Measurements from ENCODE around the gene USP15.
"Not testable (repeated sequence)": the region's sequence is repeated elsewhere in the genome, so short reads cannot be mapped to it uniquely, and the experiment has no call there.

USP15 gene

DNA sequence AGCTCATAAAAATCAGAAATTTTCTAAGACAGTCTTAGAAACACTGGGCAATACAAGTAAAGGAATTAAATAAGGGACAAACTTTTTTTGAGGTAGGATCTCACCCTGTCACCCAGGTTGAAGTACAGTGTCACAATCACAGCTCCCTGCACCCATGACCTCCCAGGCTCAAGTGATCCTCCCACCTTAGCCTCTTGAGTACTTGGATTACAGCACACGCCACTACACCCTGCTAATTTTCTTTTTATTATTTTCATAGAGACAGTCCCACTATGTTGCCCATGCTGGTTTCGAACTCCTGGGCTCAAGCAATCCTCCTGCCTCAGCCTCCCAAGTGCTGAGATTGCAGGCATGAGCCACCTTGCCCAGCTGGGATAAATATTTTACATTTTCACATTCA, 90.3 kb downstream of the USP15 start:
- no peak for DNase-seq (ENCODE audit: low spot score)
- TF ChIP-seq, protein P1, sequence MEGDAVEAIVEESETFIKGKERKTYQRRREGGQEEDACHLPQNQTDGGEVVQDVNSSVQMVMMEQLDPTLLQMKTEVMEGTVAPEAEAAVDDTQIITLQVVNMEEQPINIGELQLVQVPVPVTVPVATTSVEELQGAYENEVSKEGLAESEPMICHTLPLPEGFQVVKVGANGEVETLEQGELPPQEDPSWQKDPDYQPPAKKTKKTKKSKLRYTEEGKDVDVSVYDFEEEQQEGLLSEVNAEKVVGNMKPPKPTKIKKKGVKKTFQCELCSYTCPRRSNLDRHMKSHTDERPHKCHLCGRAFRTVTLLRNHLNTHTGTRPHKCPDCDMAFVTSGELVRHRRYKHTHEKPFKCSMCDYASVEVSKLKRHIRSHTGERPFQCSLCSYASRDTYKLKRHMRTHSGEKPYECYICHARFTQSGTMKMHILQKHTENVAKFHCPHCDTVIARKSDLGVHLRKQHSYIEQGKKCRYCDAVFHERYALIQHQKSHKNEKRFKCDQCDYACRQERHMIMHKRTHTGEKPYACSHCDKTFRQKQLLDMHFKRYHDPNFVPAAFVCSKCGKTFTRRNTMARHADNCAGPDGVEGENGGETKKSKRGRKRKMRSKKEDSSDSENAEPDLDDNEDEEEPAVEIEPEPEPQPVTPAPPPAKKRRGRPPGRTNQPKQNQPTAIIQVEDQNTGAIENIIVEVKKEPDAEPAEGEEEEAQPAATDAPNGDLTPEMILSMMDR (IDR thresholded peaks at IDR 0.05; ENCODE audit: borderline replicate concordance, control extremely low read depth, extremely low read depth, insufficient read depth, missing control alignments) = peak; percentile 5
- in situ Hi-C loops (cut with MboI; ENCODE audit: low sequenced_read_pairs, unreplicated experiment) = no loop called here

DNA sequence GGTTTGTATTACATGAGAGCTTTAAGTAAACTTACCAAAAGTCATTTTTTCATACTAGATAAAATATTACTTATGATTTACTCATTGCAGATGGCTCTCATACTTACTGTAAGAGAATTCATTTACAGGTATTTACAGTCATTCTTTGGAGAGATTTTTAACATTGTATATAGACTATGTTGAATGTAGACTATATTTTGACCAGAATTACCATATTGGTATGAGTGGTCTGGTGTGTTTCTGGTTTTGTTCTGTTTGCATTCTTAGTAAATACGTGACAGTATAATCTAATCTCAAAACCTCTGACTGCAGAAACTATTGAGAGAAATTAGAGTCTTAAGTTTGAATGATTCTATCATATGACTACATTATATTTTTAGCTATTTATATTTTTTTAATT, 91.1 kb downstream of the USP15 start:
- in situ Hi-C loops (cut with MboI; ENCODE audit: low sequenced_read_pairs, unreplicated experiment) = no loop called here
- no peak for DNase-seq (ENCODE audit: low spot score)
- TF ChIP-seq, protein P1 (IDR thresholded peaks at IDR 0.05; ENCODE audit: borderline replicate concordance, control extremely low read depth, extremely low read depth, insufficient read depth, missing control alignments) = no peak

DNA sequence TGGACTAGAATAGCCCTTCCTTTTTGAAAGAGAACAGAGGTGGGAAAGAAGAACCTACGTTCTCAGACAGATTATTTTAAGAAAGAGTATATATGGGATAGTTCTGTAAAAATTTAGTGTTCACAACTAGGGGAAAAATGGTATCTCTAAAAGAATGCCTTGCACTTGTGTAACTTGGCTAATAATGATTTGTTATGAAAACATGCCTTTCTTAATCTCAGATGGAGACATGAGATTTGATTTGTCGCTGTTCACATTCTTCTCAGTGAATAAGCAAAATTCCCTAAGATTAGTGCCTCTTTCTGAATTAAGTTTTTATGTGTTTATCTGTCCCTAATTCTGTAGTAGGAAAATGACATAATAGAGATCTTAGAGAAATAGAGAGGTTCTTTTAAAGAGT, 100.8 kb downstream of the USP15 start:
- TF ChIP-seq, protein P1 (IDR thresholded peaks at IDR 0.05; ENCODE audit: borderline replicate concordance, control extremely low read depth, extremely low read depth, insufficient read depth, missing control alignments) = no peak
- in situ Hi-C loops (cut with MboI; ENCODE audit: low sequenced_read_pairs, unreplicated experiment) = no loop called here
- no peak for DNase-seq (ENCODE audit: low spot score)

DNA sequence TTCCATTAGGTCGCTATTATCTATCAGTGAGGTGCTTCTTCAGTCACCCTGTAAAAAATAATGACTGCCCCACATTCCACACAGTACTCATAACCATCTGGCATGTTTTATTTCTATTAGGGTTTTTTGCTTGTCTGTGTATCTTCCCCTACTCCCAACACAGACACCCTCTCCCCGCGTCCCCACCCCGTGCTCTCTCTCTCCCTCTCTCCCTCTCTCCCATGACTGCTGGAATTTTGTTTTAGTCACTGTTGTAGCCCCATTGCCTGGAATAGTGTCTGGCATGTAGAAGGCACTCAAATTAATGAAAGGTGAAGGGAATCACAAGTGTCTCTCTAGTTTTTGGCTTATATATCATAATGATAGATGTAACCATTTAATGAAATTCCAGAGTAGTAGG, 103.3 kb downstream of the USP15 start:
- no peak for DNase-seq (ENCODE audit: low spot score)
- TF ChIP-seq, protein P1 (IDR thresholded peaks at IDR 0.05; ENCODE audit: borderline replicate concordance, control extremely low read depth, extremely low read depth, insufficient read depth, missing control alignments) = no peak
- in situ Hi-C loops (cut with MboI; ENCODE audit: low sequenced_read_pairs, unreplicated experiment) = no loop called here

DNA sequence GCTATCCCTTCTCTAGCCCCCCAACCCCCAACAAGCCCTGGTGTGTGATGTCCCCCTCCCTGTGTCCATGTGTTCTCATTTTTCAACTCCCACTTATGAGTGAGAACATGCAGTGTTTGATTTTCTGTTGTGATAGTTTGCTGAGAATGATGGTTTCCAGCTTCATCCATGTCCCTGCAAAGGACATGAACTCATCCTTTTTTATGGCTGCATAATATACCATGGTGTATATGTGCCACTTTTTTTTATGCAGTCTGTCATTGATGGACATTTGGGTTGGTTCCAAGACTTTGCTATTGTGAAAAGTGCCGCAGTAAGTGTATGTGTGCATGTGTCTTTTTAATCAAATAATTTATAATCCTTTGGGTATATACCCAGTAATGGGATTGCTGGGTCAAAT, 104.5 kb downstream of the USP15 start:
- in situ Hi-C loops (cut with MboI; ENCODE audit: low sequenced_read_pairs, unreplicated experiment); DNase-seq (ENCODE audit: low spot score): not testable (repeated sequence)

DNA sequence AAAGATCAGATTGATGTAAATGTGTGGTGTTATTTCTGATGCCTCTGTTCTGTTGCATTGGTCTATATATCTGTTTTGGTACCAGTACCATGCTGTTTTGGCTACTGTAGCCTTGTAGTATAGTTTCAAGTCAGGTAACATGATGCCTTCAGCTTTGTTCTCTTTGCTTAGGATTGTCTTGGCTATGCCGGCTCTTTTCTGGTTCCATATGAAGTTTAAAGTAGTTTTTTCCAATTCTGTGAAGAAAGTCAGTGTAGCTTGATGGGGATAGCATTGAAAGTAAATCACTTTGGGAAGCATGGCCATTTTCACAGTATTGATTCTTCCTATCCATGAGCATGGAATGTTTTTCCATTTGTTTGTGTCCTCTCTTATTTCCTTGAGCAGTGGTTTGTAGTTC, 105.6 kb downstream of the USP15 start:
- in situ Hi-C loops (cut with MboI; ENCODE audit: low sequenced_read_pairs, unreplicated experiment); DNase-seq (ENCODE audit: low spot score): not testable (repeated sequence)

DNA sequence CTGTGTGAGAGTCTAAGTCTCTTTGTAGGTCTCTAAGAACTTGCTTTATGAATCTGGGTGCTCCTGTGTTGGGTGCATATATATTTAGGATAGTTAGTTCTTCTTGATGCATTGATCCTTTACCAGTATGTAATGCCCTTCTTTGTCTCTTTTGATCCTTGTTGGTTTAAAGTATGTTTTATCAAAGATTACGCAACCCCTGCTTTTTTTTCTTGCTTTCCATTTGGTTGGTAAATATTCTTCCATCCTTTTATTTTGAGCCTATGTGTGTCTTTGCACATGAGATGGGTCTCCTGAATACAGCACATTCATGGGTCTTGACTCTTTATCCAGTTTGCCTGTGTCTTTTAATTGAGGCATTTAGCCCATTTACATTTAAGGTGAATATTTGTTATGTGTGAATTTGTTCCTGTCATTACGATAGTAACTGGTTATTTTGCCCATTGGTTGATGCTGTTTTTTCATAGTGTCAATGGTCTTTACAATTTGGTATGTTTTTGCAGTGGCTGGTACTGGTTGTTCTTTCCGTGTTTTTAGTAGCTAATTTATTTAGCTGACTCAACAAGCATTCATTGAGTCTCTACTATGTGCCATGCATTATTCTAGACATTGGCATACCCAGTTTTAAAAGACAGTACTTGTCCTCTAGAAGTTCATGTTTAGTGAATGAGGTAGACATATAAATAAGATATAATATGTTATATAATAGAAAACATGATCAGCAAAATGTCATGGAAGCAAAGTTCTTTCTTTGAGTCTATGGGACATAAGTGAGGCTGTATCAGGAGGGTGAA, 108.4 kb downstream of the USP15 start:
- not testable (repeated sequence) for DNase-seq (ENCODE audit: low spot score)

DNA sequence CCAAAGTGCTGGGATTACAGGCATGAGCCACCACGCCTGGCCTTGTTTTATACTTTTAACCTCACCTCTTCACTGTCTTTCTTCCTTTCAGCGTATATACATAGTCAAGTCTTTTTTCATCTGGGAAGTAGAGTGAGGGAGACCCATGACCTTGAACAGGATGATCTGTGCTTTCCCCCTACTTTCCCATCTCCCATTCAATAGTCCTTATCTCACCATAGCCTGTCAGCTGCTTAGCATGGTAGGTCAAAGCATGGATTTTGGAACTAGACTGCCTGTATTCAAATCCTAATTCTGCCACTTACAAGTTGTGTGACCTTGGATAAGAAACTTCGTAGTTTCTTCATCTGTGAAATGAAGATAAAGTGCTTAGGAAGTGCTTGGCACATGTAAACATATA, 110.0 kb downstream of the USP15 start:
- TF ChIP-seq, protein P1 (IDR thresholded peaks at IDR 0.05; ENCODE audit: borderline replicate concordance, control extremely low read depth, extremely low read depth, insufficient read depth, missing control alignments) = no peak
- in situ Hi-C loops (cut with MboI; ENCODE audit: low sequenced_read_pairs, unreplicated experiment) = no loop called here

More for the DNA sequence above, 108.4 kb downstream of the USP15 start:
- in situ Hi-C loops (cut with MboI; ENCODE audit: low sequenced_read_pairs, unreplicated experiment) = not testable (repeated sequence)

More for the DNA sequence above, 110.0 kb downstream of the USP15 start:
- DNase-seq (ENCODE audit: low spot score) = no peak

All from GM13976 (cell line).